Mesendoderm (in vitro differentiated cells): ENCODE data around the gene EGFLAM.
"Not testable (repeated sequence)": the region's sequence is repeated elsewhere in the genome, so short reads cannot be mapped to it uniquely, and the experiment has no call there.

Source experiments
- DNase-seq: peaks from one replicate; pipeline ENCODE4 v3.0.0; 2013
- H2AK5ac ChIP-seq: 2 replicates; pipeline ENCODE4 v1.6.1; 2013; ENCODE audit warnings: low read length, inconsistent platforms
- H2BK120ac ChIP-seq: 2 replicates; pipeline ENCODE4 v1.6.1; 2013; ENCODE audit warnings: low read depth, mild to moderate bottlenecking, low read length, moderate library complexity, mixed read lengths
- H2BK15ac ChIP-seq: replicated peaks from 2 replicates; pipeline ENCODE4 v1.6.1; 2013; ENCODE audit warnings: low read depth, mild to moderate bottlenecking, moderate library complexity
- H2BK5ac ChIP-seq: 2 replicates; pipeline ENCODE4 v1.6.1; 2013; ENCODE audit warnings: low read length, inconsistent platforms
- H3K18ac ChIP-seq: 2 replicates; pipeline ENCODE4 v1.6.1; 2013; ENCODE audit warnings: mild to moderate bottlenecking, low read length, mixed read lengths
- H3K23ac ChIP-seq: one replicate; pipeline ENCODE4 v1.6.1; 2013; ENCODE audit warnings: low read length
- H3K27ac ChIP-seq: 2 replicates; pipeline ENCODE4 v1.5.1; 2013; ENCODE audit warnings: low read depth, mild to moderate bottlenecking, inconsistent platforms, low read length, moderate library complexity
- H3K27me3 ChIP-seq: 2 replicates; pipeline ENCODE4 v1.6.1; 2013; ENCODE audit warnings: low read length, control low read depth, mild to moderate bottlenecking, inconsistent platforms; ENCODE audit not compliant: insufficient read depth, poor library complexity
- H3K36me3 ChIP-seq: 2 replicates; pipeline ENCODE4 v1.6.1; 2013; ENCODE audit warnings: low read length, inconsistent platforms; ENCODE audit not compliant: control insufficient read depth, insufficient read depth
- H3K4ac ChIP-seq: one replicate; pipeline ENCODE4 v1.6.1; 2013; ENCODE audit warnings: low read depth, mild to moderate bottlenecking, low read length, moderate library complexity
- H3K4me1 ChIP-seq: 2 replicates; pipeline ENCODE4 v1.6.1; 2013; ENCODE audit warnings: low read depth, low read length, inconsistent platforms; ENCODE audit not compliant: control insufficient read depth
- H3K4me2 ChIP-seq: 2 replicates; pipeline ENCODE4 v1.6.1; 2013; ENCODE audit warnings: low read length
- H3K4me3 ChIP-seq: 2 replicates; pipeline ENCODE4 v1.5.1; 2013; ENCODE audit warnings: mild to moderate bottlenecking, low read length
- H3K56ac ChIP-seq: one replicate; pipeline ENCODE4 v1.6.1; 2013; ENCODE audit warnings: low read length
- H3K79me1 ChIP-seq: 2 replicates; pipeline ENCODE4 v1.6.1; 2013; ENCODE audit warnings: low read length, inconsistent platforms
- H3K79me2 ChIP-seq: 2 replicates; pipeline ENCODE4 v1.6.1; 2013; ENCODE audit warnings: mild to moderate bottlenecking, low read length; ENCODE audit not compliant: control insufficient read depth, insufficient read depth
- H3K9ac ChIP-seq: 2 replicates; pipeline ENCODE4 v1.6.1; 2013; ENCODE audit warnings: low read length, inconsistent platforms
- H4K5ac ChIP-seq: one replicate; pipeline ENCODE4 v1.6.1; 2013; ENCODE audit warnings: low read length
- H4K8ac ChIP-seq: one replicate; pipeline ENCODE4 v1.6.1; 2013; ENCODE audit warnings: low read depth, mild to moderate bottlenecking, control low read depth, low read length, moderate library complexity
- WGBS: extraction: QIAGEN DNeasy Blood & Tissue Kit; methylation state at CpG from one replicate; pipeline ENCODE4 v1.1.7; 2013; ENCODE audit warnings: low lambda C conversion rate, missing lambda C conversion rate; ENCODE audit not compliant: insufficient coverage; ENCODE audit errors: extremely low coverage; 5-methylcytosine and 5-hydroxymethylcytosine counted together

EGFLAM gene

GRCh38 chr5:38413696-38414095, 155.3 kb downstream of the EGFLAM start:
- Histone ChIP-seq H2BK15ac (no peak overlapping the region), H3K79me2 (no peaks in the 10 kb centered on the region), H3K4me2 (no peak overlapping the region), H2AK5ac (no peak overlapping the region), H4K8ac (no peak overlapping the region), H3K4me1 (peaks cover 7% of the 10 kb centered on the region), H3K23ac (no peak overlapping the region), H3K9ac (no peak overlapping the region), H3K36me3 (no peaks in the 10 kb centered on the region), H3K27me3 (no peaks in the 10 kb centered on the region), H3K4ac (no peak overlapping the region), H3K27ac (no peak overlapping the region), H3K4me3 (no peak overlapping the region), H3K56ac (no peak overlapping the region), H3K18ac (no peak overlapping the region), H2BK120ac (no peak overlapping the region), H3K79me1 (no peaks in the 10 kb centered on the region), H2BK5ac (no peak overlapping the region), H4K5ac (no peak overlapping the region)
- DNase-seq, result no peak
- WGBS, result no CpG with 5 or more reads among the region's 12 CpGs

- Histone ChIP-seq H3K4me1 (peaks cover 7% of the 10 kb centered on the region), H3K56ac (no peak overlapping the region), H3K4me2 (no peak overlapping the region), H4K8ac (no peak overlapping the region), H3K36me3 (no peaks in the 10 kb centered on the region), H3K79me1 (no peaks in the 10 kb centered on the region), H3K9ac (no peak overlapping the region), H4K5ac (no peak overlapping the region), H2BK5ac (no peak overlapping the region), H3K23ac (no peak overlapping the region), H3K27ac (no peak overlapping the region), H3K4ac (no peak overlapping the region), H3K4me3 (no peak overlapping the region), H3K18ac (no peak overlapping the region), H3K79me2 (no peaks in the 10 kb centered on the region), H2AK5ac (no peak overlapping the region), H2BK15ac (no peak overlapping the region), H3K27me3 (no peaks in the 10 kb centered on the region), H2BK120ac (no peak overlapping the region)
- DNase-seq, result no peak
- no CpG with 5 or more reads among the region's 4 CpGs for WGBS
Measured at GRCh38 chr5:38414348-38414747, 156.0 kb downstream of the EGFLAM start.

- not testable (repeated sequence) for H3K4ac ChIP-seq, H3K79me1 ChIP-seq, H3K18ac ChIP-seq, H3K23ac ChIP-seq, H4K5ac ChIP-seq, H2BK15ac ChIP-seq, H3K4me1 ChIP-seq, H3K27ac ChIP-seq, H2AK5ac ChIP-seq, H3K27me3 ChIP-seq, DNase-seq, H3K4me3 ChIP-seq, H3K79me2 ChIP-seq, H3K36me3 ChIP-seq, H4K8ac ChIP-seq, H2BK5ac ChIP-seq, H3K9ac ChIP-seq, H3K4me2 ChIP-seq, H2BK120ac ChIP-seq
- H3K56ac ChIP-seq, result peak overlapping the region; percentile 15
- WGBS, result no CpG with 5 or more reads among the region's 5 CpGs
Measured at GRCh38 chr5:38415772-38416171, 157.4 kb downstream of the EGFLAM start.

- Histone ChIP-seq H4K8ac (no peak overlapping the region), H3K79me1 (no peaks in the 10 kb centered on the region), H3K4me2 (no peak overlapping the region), H3K36me3 (no peaks in the 10 kb centered on the region), H3K18ac (no peak overlapping the region), H3K4me3 (no peak overlapping the region), H3K23ac (no peak overlapping the region), H3K27ac (no peak overlapping the region), H4K5ac (no peak overlapping the region), H2BK120ac (no peak overlapping the region), H3K9ac (no peak overlapping the region), H3K27me3 (no peaks in the 10 kb centered on the region), H2BK15ac (no peak overlapping the region), H3K4me1 (peaks cover 7% of the 10 kb centered on the region), H2BK5ac (no peak overlapping the region), H3K4ac (no peak overlapping the region), H3K79me2 (no peaks in the 10 kb centered on the region), H2AK5ac (no peak overlapping the region), H3K56ac (no peak overlapping the region)
- no CpG with 5 or more reads among the region's 5 CpGs for whole genome bisulfite sequencing
- no peak for DNase-seq
Measured at GRCh38 chr5:38417658-38418017, 159.3 kb downstream of the EGFLAM start.

- Histone ChIP-seq H2BK120ac (no peak overlapping the region), H3K4me1 (peaks cover 7% of the 10 kb centered on the region), H3K4me2 (no peak overlapping the region), H2AK5ac (no peak overlapping the region), H3K4me3 (no peak overlapping the region), H3K79me2 (no peaks in the 10 kb centered on the region), H4K5ac (no peak overlapping the region), H3K23ac (no peak overlapping the region), H3K56ac (no peak overlapping the region), H3K4ac (no peak overlapping the region), H3K18ac (no peak overlapping the region), H3K79me1 (no peaks in the 10 kb centered on the region), H2BK15ac (no peak overlapping the region), H3K36me3 (no peaks in the 10 kb centered on the region), H4K8ac (no peak overlapping the region), H3K27me3 (no peaks in the 10 kb centered on the region), H2BK5ac (no peak overlapping the region), H3K27ac (no peak overlapping the region), H3K9ac (no peak overlapping the region)
- WGBS, result no CpG with 5 or more reads among the region's 2 CpGs
- DNase-seq, result no peak
Measured at GRCh38 chr5:38420246-38420645, 161.9 kb downstream of the EGFLAM start.

GRCh38 chr5:38420691-38421390, 162.5 kb downstream of the EGFLAM start:
- Histone ChIP-seq H4K8ac (no peak overlapping the region), H3K4me2 (no peak overlapping the region), H2BK120ac (no peak overlapping the region), H3K56ac (no peak overlapping the region), H3K79me1 (no peaks in the 10 kb centered on the region), H3K4me3 (no peak overlapping the region), H2BK5ac (no peak overlapping the region), H2AK5ac (no peak overlapping the region), H4K5ac (no peak overlapping the region), H3K4ac (no peak overlapping the region), H3K27ac (no peak overlapping the region), H3K27me3 (no peaks in the 10 kb centered on the region), H2BK15ac (no peak overlapping the region), H3K18ac (no peak overlapping the region), H3K9ac (no peak overlapping the region), H3K23ac (no peak overlapping the region), H3K36me3 (no peaks in the 10 kb centered on the region), H3K4me1 (peaks cover 7% of the 10 kb centered on the region), H3K79me2 (no peaks in the 10 kb centered on the region)
- DNase-seq, result peak; percentile 72
- no CpG with 5 or more reads among the region's 6 CpGs for WGBS
